BLaER1 (cell line): Measurements from ENCODE around the gene AP2B1.

Experiments used
- H3K27ac ChIP-seq: shearing (Covaris generic); formaldehyde crosslinking; 2 replicates; pipeline ENCODE4 v1.8.1; 2022
- H3K27me3 ChIP-seq: shearing (Covaris generic); formaldehyde crosslinking; 2 replicates; pipeline ENCODE4 v1.8.1; 2022
- H3K36me3 ChIP-seq: shearing (Covaris generic); formaldehyde crosslinking; 2 replicates; pipeline ENCODE4 v1.8.1; 2022
- H3K4me1 ChIP-seq: shearing (Covaris generic); formaldehyde crosslinking; 2 replicates; pipeline ENCODE4 v1.8.1; 2022
- H3K4me2 ChIP-seq: shearing (Covaris generic); formaldehyde crosslinking; 2 replicates; pipeline ENCODE4 v1.8.1; 2022
- H3K4me3 ChIP-seq: shearing (Covaris generic); formaldehyde crosslinking; 2 replicates; pipeline ENCODE4 v1.8.1; 2022
- H3K9ac ChIP-seq: shearing (Covaris generic); formaldehyde crosslinking; 2 replicates; pipeline ENCODE4 v1.8.1; 2022
- H3K9me3 ChIP-seq: shearing (Covaris generic); formaldehyde crosslinking; 2 replicates; pipeline ENCODE4 v1.8.1; 2022
- H4K20me1 ChIP-seq: shearing (Covaris generic); formaldehyde crosslinking; 2 replicates; pipeline ENCODE4 v1.8.1; 2022
- Cebpa-rat ChIP-seq: shearing (Covaris generic); IDR thresholded peaks from 2 replicates; pipeline ENCODE4 v1.8.1; 2022

Gene AP2B1

GRCh38 chr17:35773679-35774425, 186.7 kb downstream of the AP2B1 start:
- Histone ChIP-seq H3K9ac (peak overlapping the region; percentile 71), H3K4me1 (peaks cover 43% of the 10 kb centered on the region), H3K36me3 (no peaks in the 10 kb centered on the region), H3K4me3 (peak overlapping the region; percentile 32; the same call in 1 of the 2 replicates), H3K27ac (peak overlapping the region; percentile 86), H3K4me2 (peak overlapping the region; percentile 85), H3K27me3 (no peaks in the 10 kb centered on the region), H4K20me1 (no peaks in the 10 kb centered on the region), H3K9me3 (no peaks in the 10 kb centered on the region)
- no peak for TF ChIP-seq Cebpa-rat

- no peaks in the 10 kb centered on the region for H3K27me3 ChIP-seq
- H3K9ac ChIP-seq = peak overlapping the region; percentile 71
- 0 out of 2 replicates have a peak overlapping the region, but pooled peaks have one; percentile 15 for H3K4me3 ChIP-seq
These were observed 187.4 kb downstream of the AP2B1 start for GRCh38 chr17:35774499-35774898.

GRCh38 chr17:35775039-35775438, 187.9 kb downstream of the AP2B1 start:
- peaks cover 43% of the 10 kb centered on the region for H3K4me1 ChIP-seq
- no peak overlapping the region for H3K4me3 ChIP-seq
- H3K9ac ChIP-seq = no peak overlapping the region
- H3K4me2 ChIP-seq = peak overlapping the region; percentile 85
- H4K20me1 ChIP-seq = no peaks in the 10 kb centered on the region
- no peaks in the 10 kb centered on the region for H3K36me3 ChIP-seq
- peak overlapping the region; percentile 86; the same call in 1 of the 2 replicates for H3K27ac ChIP-seq
- H3K9me3 ChIP-seq = no peaks in the 10 kb centered on the region
- no peaks in the 10 kb centered on the region for H3K27me3 ChIP-seq
- no peak for TF ChIP-seq Cebpa-rat

More at GRCh38 chr17:35774499-35774898, 187.4 kb downstream of the AP2B1 start:
- Histone ChIP-seq H4K20me1 (no peaks in the 10 kb centered on the region), H3K27ac (peak overlapping the region; percentile 86), H3K4me2 (peak overlapping the region; percentile 85), H3K36me3 (no peaks in the 10 kb centered on the region), H3K4me1 (peaks cover 43% of the 10 kb centered on the region), H3K9me3 (no peaks in the 10 kb centered on the region)
- no peak for TF ChIP-seq Cebpa-rat

- H4K20me1 ChIP-seq = no peaks in the 10 kb centered on the region
- H3K4me3 ChIP-seq = no peak overlapping the region
- H3K27ac ChIP-seq = no peak overlapping the region; the same call in 1 of the 2 replicates
- H3K36me3 ChIP-seq = no peaks in the 10 kb centered on the region
- no peaks in the 10 kb centered on the region for H3K27me3 ChIP-seq
- no peaks in the 10 kb centered on the region for H3K9me3 ChIP-seq
- H3K9ac ChIP-seq = no peak overlapping the region
- H3K4me2 ChIP-seq = peak overlapping the region; percentile 85
- peaks cover 43% of the 10 kb centered on the region for H3K4me1 ChIP-seq
- no peak for TF ChIP-seq Cebpa-rat
These were observed 188.5 kb downstream of the AP2B1 start for GRCh38 chr17:35775583-35775982.
